ENCODE measurements around the gene GHR.
"Not testable (repeated sequence)": the region's sequence is repeated elsewhere in the genome, so short reads cannot be mapped to it uniquely, and the experiment has no call there.

Gene GHR

GRCh38 chr5:42570966-42571960 lies 148.0 kb downstream of the GHR start:
- Histone ChIP-seq H3K4me3 (ENCODE audit: low read length) (no peak overlapping the region), H2AFZ (ENCODE audit: low read length) (no peak overlapping the region), H3K9me2 (replicated peaks; ENCODE audit: insufficient read depth, low read length) (no peaks in the 10 kb centered on the region), H3K4me2 (ENCODE audit: low read depth, low read length) (no peak overlapping the region), H3F3A (ENCODE audit: insufficient read depth, low read length) (no peaks in the 10 kb centered on the region), H4K20me1 (ENCODE audit: insufficient read depth, low read length) (no peaks in the 10 kb centered on the region), H3K9ac (ENCODE audit: low read length) (no peak overlapping the region), H3K79me2 (ENCODE audit: low read length) (no peaks in the 10 kb centered on the region), H3K27ac (ENCODE audit: low read length) (no peak overlapping the region), H3K9me3 (replicated peaks; ENCODE audit: insufficient read depth, low read length) (no peaks in the 10 kb centered on the region), H3K4me1 (ENCODE audit: low read length) (no peaks in the 10 kb centered on the region), H3K27me3 (replicated peaks; ENCODE audit: insufficient read depth, low read length) (no peaks in the 10 kb centered on the region), H3K36me3 (replicated peaks; ENCODE audit: insufficient read depth, low read length) (no peaks in the 10 kb centered on the region)
- DNase-seq = no peak
- TF ChIP-seq EZH2phosphoT487 (IDR thresholded peaks at IDR 0.05; ENCODE audit: low read length) = no peak
- TF ChIP-seq EZH2 (optimal IDR thresholded peaks at IDR 0.05; ENCODE audit: low read depth, low read length) = no peak
- TF ChIP-seq CTCF (IDR thresholded peaks at IDR 0.05; ENCODE audit: low read length) = no peak

GRCh38 chr5:42572313-42572712 lies 149.1 kb downstream of the GHR start:
- Histone ChIP-seq H4K20me1 (ENCODE audit: insufficient read depth, low read length) (no peaks in the 10 kb centered on the region), H3F3A (ENCODE audit: insufficient read depth, low read length) (no peaks in the 10 kb centered on the region), H3K36me3 (replicated peaks; ENCODE audit: insufficient read depth, low read length) (no peaks in the 10 kb centered on the region), H3K9me2 (replicated peaks; ENCODE audit: insufficient read depth, low read length) (no peaks in the 10 kb centered on the region), H3K27me3 (replicated peaks; ENCODE audit: insufficient read depth, low read length) (no peaks in the 10 kb centered on the region), H3K9ac (ENCODE audit: low read length) (no peak overlapping the region), H3K4me2 (ENCODE audit: low read depth, low read length) (no peak overlapping the region), H3K9me3 (replicated peaks; ENCODE audit: insufficient read depth, low read length) (no peaks in the 10 kb centered on the region), H3K4me3 (ENCODE audit: low read length) (no peak overlapping the region), H3K27ac (ENCODE audit: low read length) (no peak overlapping the region), H3K4me1 (ENCODE audit: low read length) (no peaks in the 10 kb centered on the region), H2AFZ (ENCODE audit: low read length) (no peak overlapping the region), H3K79me2 (ENCODE audit: low read length) (no peaks in the 10 kb centered on the region)
- no peak for DNase-seq
- TF ChIP-seq EZH2 (optimal IDR thresholded peaks at IDR 0.05; ENCODE audit: low read depth, low read length) = no peak

DNA sequence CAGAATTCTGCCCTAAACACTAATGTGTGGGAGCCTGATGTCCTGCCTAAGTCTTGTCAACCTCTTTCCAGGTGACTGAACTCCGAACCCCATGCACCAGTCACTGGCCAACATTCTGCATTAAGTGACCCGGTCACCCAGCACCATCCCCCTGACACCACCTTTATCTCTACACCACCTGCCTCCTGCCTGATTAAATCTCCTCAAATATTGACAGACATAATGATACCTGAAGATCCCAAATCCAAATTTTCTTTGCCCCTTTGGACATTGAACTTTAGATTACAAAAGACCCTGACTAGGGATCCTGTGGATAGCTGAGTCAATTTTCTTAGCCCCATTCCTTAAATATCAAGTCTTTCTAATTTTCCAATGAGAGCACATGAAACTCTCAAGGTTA lies 150.1 kb downstream of the GHR start:
- H3K9me3 ChIP-seq (replicated peaks; ENCODE audit: insufficient read depth, low read length) = no peaks in the 10 kb centered on the region
- H3K27ac ChIP-seq (ENCODE audit: low read length) = no peak overlapping the region
- H3F3A ChIP-seq (ENCODE audit: insufficient read depth, low read length) = no peaks in the 10 kb centered on the region
- no peak for DNase-seq
- TF ChIP-seq EZH2phosphoT487 (IDR thresholded peaks at IDR 0.05; ENCODE audit: low read length) = no peak
- no peak for TF ChIP-seq CTCF (IDR thresholded peaks at IDR 0.05; ENCODE audit: low read length)
- TF ChIP-seq EZH2 (optimal IDR thresholded peaks at IDR 0.05; ENCODE audit: low read depth, low read length) = no peak
- H3K27me3 ChIP-seq (replicated peaks; ENCODE audit: insufficient read depth, low read length) = no peaks in the 10 kb centered on the region
- no peak overlapping the region for H3K4me3 ChIP-seq (ENCODE audit: low read length)
- no peak overlapping the region for H2AFZ ChIP-seq (ENCODE audit: low read length)
- H3K4me2 ChIP-seq (ENCODE audit: low read depth, low read length) = no peak overlapping the region
- no peaks in the 10 kb centered on the region for H3K36me3 ChIP-seq (replicated peaks; ENCODE audit: insufficient read depth, low read length)
- no peaks in the 10 kb centered on the region for H3K79me2 ChIP-seq (ENCODE audit: low read length)
- no peaks in the 10 kb centered on the region for H3K4me1 ChIP-seq (ENCODE audit: low read length)
- no peaks in the 10 kb centered on the region for H4K20me1 ChIP-seq (ENCODE audit: insufficient read depth, low read length)
- H3K9ac ChIP-seq (ENCODE audit: low read length) = no peak overlapping the region
- no peaks in the 10 kb centered on the region for H3K9me2 ChIP-seq (replicated peaks; ENCODE audit: insufficient read depth, low read length)

DNA sequence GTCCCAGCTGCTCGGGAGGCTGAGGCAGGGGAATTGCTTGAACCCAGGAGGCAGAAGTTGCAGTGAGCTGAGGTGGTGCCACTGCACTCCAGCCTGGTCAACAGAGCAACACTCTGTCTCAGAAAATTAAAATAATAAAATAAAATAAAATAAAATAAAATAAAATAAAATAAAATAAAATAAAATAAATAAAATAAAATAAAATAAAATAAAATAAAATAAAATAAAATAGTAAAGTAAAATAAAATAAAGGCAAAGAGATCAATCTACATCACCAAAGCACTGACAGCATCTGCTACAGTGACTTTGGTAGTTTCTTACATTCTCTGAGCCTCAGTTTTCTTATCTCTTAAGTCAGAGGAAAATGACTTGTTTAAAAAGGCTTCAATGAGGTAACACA lies 152.7 kb downstream of the GHR start:
- not testable (repeated sequence) for H3K9me3 ChIP-seq (replicated peaks; ENCODE audit: insufficient read depth, low read length); H3K9ac ChIP-seq (ENCODE audit: low read length); H2AFZ ChIP-seq (ENCODE audit: low read length)

GRCh38 chr5:42578901-42579300 lies 155.7 kb downstream of the GHR start:
- not testable (repeated sequence) for H3K9me2 ChIP-seq (replicated peaks; ENCODE audit: insufficient read depth, low read length); DNase-seq; H3K9ac ChIP-seq (ENCODE audit: low read length); H3K27ac ChIP-seq (ENCODE audit: low read length); H3K4me3 ChIP-seq (ENCODE audit: low read length); H3K36me3 ChIP-seq (replicated peaks; ENCODE audit: insufficient read depth, low read length); H3K9me3 ChIP-seq (replicated peaks; ENCODE audit: insufficient read depth, low read length); H4K20me1 ChIP-seq (ENCODE audit: insufficient read depth, low read length); H3K4me2 ChIP-seq (ENCODE audit: low read depth, low read length); H3F3A ChIP-seq (ENCODE audit: insufficient read depth, low read length); H2AFZ ChIP-seq (ENCODE audit: low read length); H3K79me2 ChIP-seq (ENCODE audit: low read length); H3K27me3 ChIP-seq (replicated peaks; ENCODE audit: insufficient read depth, low read length); H3K4me1 ChIP-seq (ENCODE audit: low read length)

More for the DNA sequence above, 152.7 kb downstream of the GHR start:
- DNase-seq; H3K4me3 ChIP-seq (ENCODE audit: low read length); H3K27me3 ChIP-seq (replicated peaks; ENCODE audit: insufficient read depth, low read length); H3K4me2 ChIP-seq (ENCODE audit: low read depth, low read length); H3K36me3 ChIP-seq (replicated peaks; ENCODE audit: insufficient read depth, low read length); H3F3A ChIP-seq (ENCODE audit: insufficient read depth, low read length); H4K20me1 ChIP-seq (ENCODE audit: insufficient read depth, low read length); H3K9me2 ChIP-seq (replicated peaks; ENCODE audit: insufficient read depth, low read length); H3K27ac ChIP-seq (ENCODE audit: low read length); H3K4me1 ChIP-seq (ENCODE audit: low read length); H3K79me2 ChIP-seq (ENCODE audit: low read length): not testable (repeated sequence)
